Measurements from ENCODE around the gene SYNJ1.
"Not testable (repeated sequence)": the region's sequence is repeated elsewhere in the genome, so short reads cannot be mapped to it uniquely, and the experiment has no call there.

Gene SYNJ1

GRCh38 chr21:32733990-32734613 is 6.3 kb upstream of the SYNJ1 start:
- DNase-seq (ENCODE audit: low spot score), result no peak

- no peak for DNase-seq (ENCODE audit: low spot score)
These were observed 5.5 kb upstream of the SYNJ1 start for GRCh38 chr21:32733356-32733755.

- DNase-seq (ENCODE audit: low spot score), result no peak
These were observed 4.7 kb upstream of the SYNJ1 start for GRCh38 chr21:32732544-32732943.

GRCh38 chr21:32728848-32729247 is 1.0 kb upstream of the SYNJ1 start:
- no peak for DNase-seq (ENCODE audit: low spot score)

GRCh38 chr21:32728456-32728839 is 635 bp upstream of the SYNJ1 start:
- no peak for DNase-seq (ENCODE audit: low spot score)

GRCh38 chr21:32726839-32727686 is 750 bp downstream of the SYNJ1 start:
- peak; percentile 17 for DNase-seq (ENCODE audit: low spot score)

GRCh38 chr21:32719085-32719484 is 8.7 kb downstream of the SYNJ1 start:
- DNase-seq (ENCODE audit: low spot score), result no peak

- DNase-seq (ENCODE audit: low spot score), result no peak
These were observed 9.9 kb downstream of the SYNJ1 start for GRCh38 chr21:32717851-32718316.

- no peak for DNase-seq (ENCODE audit: low spot score)
These were observed 11.3 kb downstream of the SYNJ1 start for GRCh38 chr21:32716486-32716885.

- DNase-seq (ENCODE audit: low spot score), result no peak
These were observed 14.1 kb downstream of the SYNJ1 start for GRCh38 chr21:32713726-32714125.

- DNase-seq (ENCODE audit: low spot score), result no peak
These were observed 15.2 kb downstream of the SYNJ1 start for GRCh38 chr21:32712641-32713040.

GRCh38 chr21:32712043-32712442 is 15.8 kb downstream of the SYNJ1 start:
- peak; percentile 64 for DNase-seq (ENCODE audit: low spot score)

GRCh38 chr21:32710987-32711386 is 16.8 kb downstream of the SYNJ1 start:
- DNase-seq (ENCODE audit: low spot score), result no peak

GRCh38 chr21:32710069-32710784 is 17.6 kb downstream of the SYNJ1 start:
- DNase-seq (ENCODE audit: low spot score), result no peak

- DNase-seq (ENCODE audit: low spot score), result no peak
These were observed 19.7 kb downstream of the SYNJ1 start for GRCh38 chr21:32708069-32708468.

GRCh38 chr21:32705901-32706300 is 21.9 kb downstream of the SYNJ1 start:
- DNase-seq (ENCODE audit: low spot score), result no peak

- no peak for DNase-seq (ENCODE audit: low spot score)
These were observed 22.7 kb downstream of the SYNJ1 start for GRCh38 chr21:32705139-32705538.

GRCh38 chr21:32702702-32703101 is 25.1 kb downstream of the SYNJ1 start:
- DNase-seq (ENCODE audit: low spot score), result no peak

- no peak for DNase-seq (ENCODE audit: low spot score)
These were observed 28.7 kb downstream of the SYNJ1 start for GRCh38 chr21:32698971-32699693.

- no peak for DNase-seq (ENCODE audit: low spot score)
These were observed 29.5 kb downstream of the SYNJ1 start for GRCh38 chr21:32698286-32698685.

- not testable (repeated sequence) for DNase-seq (ENCODE audit: low spot score)
These were observed 32.3 kb downstream of the SYNJ1 start for GRCh38 chr21:32695482-32695881.

GRCh38 chr21:32693581-32693980 is 34.2 kb downstream of the SYNJ1 start:
- no peak for DNase-seq (ENCODE audit: low spot score)
